Measurements from ENCODE around the gene EIF4EBP3.

The EIF4EBP3 gene

DNA sequence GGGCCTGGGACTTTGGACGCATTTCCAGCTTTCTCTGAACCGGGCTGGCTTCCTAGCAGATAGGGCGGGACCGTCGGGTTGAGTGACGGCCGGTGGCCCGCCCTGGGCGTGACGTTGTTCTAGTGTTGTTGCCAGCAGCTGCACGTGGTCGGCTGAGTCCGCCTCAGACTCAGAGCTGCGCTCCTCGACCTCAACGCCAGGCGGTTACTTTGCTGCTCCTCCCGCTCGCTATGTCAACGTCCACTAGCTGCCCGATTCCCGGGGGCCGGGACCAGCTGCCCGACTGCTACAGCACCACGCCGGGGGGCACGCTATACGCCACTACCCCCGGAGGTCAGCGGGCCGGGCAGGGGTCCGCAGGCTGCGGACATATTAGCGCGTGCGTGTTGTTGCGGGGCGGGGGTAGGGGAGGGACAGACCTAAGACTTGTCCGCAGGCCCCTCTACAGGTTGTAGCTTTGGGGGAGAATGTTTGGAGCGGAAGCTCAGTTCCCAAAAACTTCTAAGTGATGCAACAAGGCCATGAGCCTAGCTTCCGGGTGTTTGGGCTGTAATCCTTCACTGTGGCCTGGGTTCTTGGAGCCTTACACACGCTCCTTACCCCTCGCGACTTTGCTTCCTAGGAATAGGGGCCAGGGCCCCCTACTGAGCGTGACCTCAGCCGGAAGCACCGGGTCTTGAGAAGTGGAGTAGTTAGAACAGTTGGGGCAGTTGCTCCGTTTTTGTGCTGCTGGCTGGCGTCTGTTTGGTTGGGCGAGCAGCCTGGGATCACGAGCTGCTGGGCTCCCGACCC, at the start of gene EIF4EBP3:
EIF4EBP3 (plus strand) TSS at position 155 of the 792 bp plus-strand sequence; CDS start at position 231, 76 bp downstream.
- intact Hi-C loops (cut with DNase I): loop anchor here (5.0 kb wide), 1 partner anchor 145 kb away; the partner anchor contains the start of gene ANKHD1
- peak; percentile 93 to 99 (median 98) for DNase-seq

- intact Hi-C loops (cut with DNase I): no loop called here
These were observed 49.6 kb upstream of the EIF4EBP3 start for GRCh38 chr5:140497897-140498296.

GRCh38 chr5:140498591-140498990, 48.9 kb upstream of the EIF4EBP3 start:
- DNase-seq: no peak
- intact Hi-C loops (cut with DNase I): no loop called here

More at GRCh38 chr5:140497897-140498296, 49.6 kb upstream of the EIF4EBP3 start:
- DNase-seq: no peak

DNA sequence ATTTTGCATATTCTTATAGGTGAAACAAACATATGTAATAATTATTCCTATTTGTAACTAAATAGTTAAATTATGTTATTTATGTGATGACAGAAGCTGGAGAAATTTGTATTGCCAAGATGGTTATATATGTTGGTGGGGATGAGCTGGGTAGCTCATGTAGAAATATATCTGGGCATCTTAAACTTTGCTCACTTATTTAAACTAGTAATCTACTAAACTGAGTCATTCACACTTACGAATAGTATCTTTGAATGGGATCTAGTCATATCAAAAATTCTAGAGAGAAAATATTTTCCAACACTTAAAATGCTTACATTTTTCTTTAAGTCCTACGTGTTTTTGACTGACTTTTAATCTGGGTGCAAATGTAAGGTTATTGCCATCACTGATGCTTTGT, 44.6 kb upstream of the EIF4EBP3 start:
- no peak for DNase-seq
- intact Hi-C loops (cut with DNase I): no loop called here

- intact Hi-C loops (cut with DNase I): no loop called here
- DNase-seq: no peak
These were observed 37.6 kb upstream of the EIF4EBP3 start for GRCh38 chr5:140509898-140510297.

DNA sequence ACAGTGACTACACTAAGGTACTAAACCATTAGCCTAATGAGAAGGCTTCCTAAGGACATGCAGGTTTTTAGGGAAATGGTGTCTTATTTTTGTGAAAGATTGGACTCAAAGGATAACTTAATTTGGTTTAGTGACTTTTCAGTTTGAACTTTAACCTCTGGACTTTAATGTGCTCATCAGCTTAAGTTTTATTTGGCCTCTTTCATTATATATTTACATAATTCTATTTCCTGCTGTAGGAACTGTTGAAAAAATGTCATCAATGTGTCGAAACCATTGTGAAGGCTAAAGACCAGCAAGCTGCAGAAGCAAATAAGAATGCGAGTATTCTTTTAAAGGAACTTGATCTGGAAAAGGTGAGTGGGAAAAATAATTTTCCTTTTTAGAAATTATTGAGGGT, 34.3 kb upstream of the EIF4EBP3 start:
- no peak for DNase-seq
- intact Hi-C loops (cut with DNase I): no loop called here

DNA sequence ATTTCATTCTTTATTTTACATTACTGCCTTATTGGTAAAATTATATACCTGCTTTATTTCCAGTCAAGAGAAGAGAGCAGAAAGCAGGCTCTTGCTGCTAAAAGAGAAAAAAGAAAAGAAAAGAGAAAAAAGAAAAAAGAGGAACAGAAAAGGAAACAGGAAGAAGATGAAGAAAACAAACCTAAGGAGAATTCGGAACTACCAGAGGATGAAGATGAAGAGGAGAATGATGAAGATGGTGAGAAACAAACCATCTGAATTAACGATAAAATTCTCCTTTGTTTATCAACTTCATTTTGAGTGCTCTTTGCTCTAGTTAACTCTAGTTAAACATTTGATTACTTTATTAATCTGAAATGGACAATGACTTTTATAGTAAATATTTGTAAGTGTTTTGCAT, 23.5 kb upstream of the EIF4EBP3 start:
- intact Hi-C loops (cut with DNase I): no loop called here
- no peak for DNase-seq

- no peak for DNase-seq
- intact Hi-C loops (cut with DNase I): no loop called here
These were observed 7.2 kb upstream of the EIF4EBP3 start for GRCh38 chr5:140540227-140540626.

DNA sequence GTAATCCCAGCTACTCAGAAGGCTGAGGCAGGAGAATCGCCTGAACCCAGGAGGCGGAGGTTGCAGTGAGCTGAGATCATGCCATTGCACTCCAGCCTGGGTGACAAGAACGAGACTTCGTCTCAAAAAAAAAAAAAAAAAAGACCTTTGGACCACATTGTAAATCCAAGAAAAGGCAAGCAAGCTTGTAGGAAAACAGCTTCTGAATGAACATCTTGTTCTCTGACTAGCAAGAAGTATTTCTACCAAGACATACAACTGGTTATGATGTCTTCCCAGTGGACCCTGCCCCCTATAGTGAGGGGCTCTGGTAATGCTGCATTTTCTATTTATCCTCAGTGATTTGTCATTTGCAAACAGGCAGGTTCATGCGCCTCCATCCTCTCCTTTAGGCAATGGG, 4.5 kb upstream of the EIF4EBP3 start:
- DNase-seq: no peak
- intact Hi-C loops (cut with DNase I): no loop called here

- no peak for DNase-seq
- intact Hi-C loops (cut with DNase I): loop anchor here (5.0 kb wide), 1 partner anchor 143 kb away; the partner anchor contains the start of gene ANKHD1
These were observed 2.5 kb upstream of the EIF4EBP3 start for GRCh38 chr5:140544986-140545385.

GRCh38 chr5:140545606-140546005, 1.9 kb upstream of the EIF4EBP3 start:
- intact Hi-C loops (cut with DNase I): loop anchor here (5.0 kb wide), 1 partner anchor 143 kb away; the partner anchor contains the start of gene ANKHD1
- DNase-seq: no peak

- peak in 1 of 42 donors; percentile 34 for DNase-seq
- intact Hi-C loops (cut with DNase I): loop anchor here (5.0 kb wide), 1 partner anchor 145 kb away; the partner anchor contains the start of gene ANKHD1
These were observed 483 bp upstream of the EIF4EBP3 start for GRCh38 chr5:140546851-140547507.

GRCh38 chr5:140548300-140548688, 832 bp downstream of the EIF4EBP3 start:
- DNase-seq: peak in 1 of 42 donors; percentile 28
- intact Hi-C loops (cut with DNase I): loop anchor here (5.0 kb wide), 1 partner anchor 146 kb away; the partner anchor contains the start of gene ANKHD1

GRCh38 chr5:140548791-140549190, 1.3 kb downstream of the EIF4EBP3 start:
- intact Hi-C loops (cut with DNase I): loop anchor here (5.0 kb wide), 1 partner anchor 146 kb away; the partner anchor contains the start of gene ANKHD1
- DNase-seq: peak in 2 of 42 donors; percentile 6 to 35

DNA sequence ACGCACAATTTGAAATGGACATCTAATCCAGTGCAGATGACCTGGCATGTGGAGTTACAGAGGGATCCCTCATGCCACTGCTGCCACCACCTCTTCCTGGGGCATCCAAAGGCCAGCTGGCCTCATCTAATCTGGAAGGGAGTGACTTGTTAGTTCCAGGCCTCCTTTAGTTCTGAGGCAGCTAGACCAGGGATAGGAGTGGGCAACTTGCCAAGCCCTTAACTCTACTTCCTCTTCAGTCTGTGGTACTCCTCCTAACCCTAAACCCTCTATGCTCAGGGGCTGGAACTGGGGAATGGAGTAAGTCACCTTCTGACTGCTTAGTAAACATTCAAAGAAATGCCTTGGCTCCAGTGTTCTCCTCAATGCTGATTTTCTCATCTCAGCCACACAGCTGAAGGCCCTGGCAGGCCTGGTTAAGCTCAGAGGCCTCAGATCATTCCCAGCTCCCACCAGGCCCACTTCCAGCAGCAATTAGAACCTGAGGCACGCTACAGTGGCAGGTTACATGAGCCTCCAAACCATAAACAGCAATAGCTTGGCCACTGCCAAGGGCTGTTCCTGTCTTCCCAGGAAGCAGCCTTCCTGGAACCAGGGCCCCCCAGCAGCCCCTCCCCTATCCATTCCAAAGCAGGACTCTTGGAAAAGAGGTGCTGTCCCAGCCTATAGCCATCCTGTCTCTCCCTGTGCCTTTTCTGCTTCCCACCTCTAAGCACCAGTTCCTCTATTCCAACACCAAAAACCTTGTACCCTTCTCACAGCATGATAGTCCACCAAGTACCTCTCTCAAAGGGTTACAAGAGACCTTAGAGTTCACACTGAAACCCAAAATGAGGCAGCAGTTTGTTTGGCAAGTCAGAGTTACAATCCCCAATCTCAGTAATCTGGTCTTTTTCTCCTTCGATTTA, 2.0 kb downstream of the EIF4EBP3 start:
- intact Hi-C loops (cut with DNase I): loop anchor here (5.0 kb wide), 1 partner anchor 147 kb away; the partner anchor contains the start of gene ANKHD1

GRCh38 chr5:140550147-140551079, 3.0 kb downstream of the EIF4EBP3 start:
- peak in 22 of 42 donors; percentile 15 to 69 (median 44) for DNase-seq
- intact Hi-C loops (cut with DNase I): no loop called here

More for the DNA sequence above, 2.0 kb downstream of the EIF4EBP3 start:
- peak in 18 of 42 donors; percentile 17 to 62 (median 38) for DNase-seq

DNA sequence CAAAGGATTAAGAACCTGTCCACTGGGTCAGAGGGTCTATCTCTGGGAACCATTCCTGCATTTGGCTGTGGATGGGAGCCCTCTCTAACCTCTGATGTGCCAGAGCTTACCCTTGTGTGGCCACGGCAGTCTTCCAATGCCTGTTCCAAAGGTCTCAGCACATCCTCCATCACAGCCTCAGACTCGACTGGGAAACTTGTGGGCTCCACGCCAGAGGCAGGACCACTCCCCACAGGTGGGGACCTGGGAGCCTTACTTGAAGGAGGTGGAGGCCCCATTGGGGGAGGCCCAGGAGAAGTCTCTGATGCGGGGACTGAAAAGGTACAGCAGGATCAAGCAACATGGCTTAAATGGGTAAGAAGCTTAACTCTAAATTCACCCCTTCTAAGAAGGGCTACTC, 4.4 kb downstream of the EIF4EBP3 start:
- intact Hi-C loops (cut with DNase I): no loop called here

GRCh38 chr5:140553657-140554056, 6.2 kb downstream of the EIF4EBP3 start:
- DNase-seq: no peak
- intact Hi-C loops (cut with DNase I): no loop called here

More for the DNA sequence above, 4.4 kb downstream of the EIF4EBP3 start:
- DNase-seq: peak in 2 of 42 donors; percentile 24 to 28
